Body of pancreas (tissue), 4 donors: ENCODE measurements around the gene RFTN1. TPM values are rescaled to one million over a fixed set of nuclear protein-coding genes. Genes with fewer than 3 reads are reported as not detected.

Experiments
- ATAC-seq: fragments of 150-250 bp; one replicate; pipeline ENCODE4 v1.9.1; 2016
- DNase-seq, 4 donors: peaks; one replicate each; pipeline ENCODE4 v3.0.0-alpha.2; 2019
- H3K27ac ChIP-seq, 4 donors: fragments of 200-600 bp; sonication (generic); 1 replicate in 3 of 4; 2 replicates in 1 of 4; pipeline versions ENCODE4 v1.5.1 to v1.6.1; 2016 to 2019; ENCODE audit warnings: mild to moderate bottlenecking in 1 of 4, mixed read lengths in 1 of 4, moderate library complexity in 1 of 4
- H3K27me3 ChIP-seq, 2 donors: fragments of 200-600 bp; sonication (generic); one replicate each; pipeline ENCODE4 v1.6.0; 2016; ENCODE audit warnings: mild to moderate bottlenecking in 1 of 2
- H3K36me3 ChIP-seq, 2 donors: fragments of 200-600 bp; sonication (generic); replicated peaks in 1 of 2; 2 replicates each; pipeline ENCODE4 v1.5.1; 2016; ENCODE audit warnings: low read depth in 2 of 2; ENCODE audit not compliant: insufficient read depth in 1 of 2
- H3K4me1 ChIP-seq: fragments of 200-600 bp; sonication (generic); one replicate; pipeline ENCODE4 v1.6.0; 2016
- H3K4me3 ChIP-seq, 2 donors: fragments of 200-600 bp; sonication (generic); 1 replicate in 1 of 2; 2 replicates in 1 of 2; pipeline ENCODE4 v1.5.1; 2016 to 2019
- H3K9me3 ChIP-seq, 3 donors: fragments of 200-600 bp; sonication (generic); 1 replicate in 2 of 3; 2 replicates in 1 of 3; pipeline ENCODE4 v1.5.1; 2016
- CTCF ChIP-seq, 7 experiments: fragments of 450-650 bp in 4 of 7; fragments of 200-600 bp in 3 of 7; sonication (generic) in 3 of 7; IDR thresholded peaks; one replicate each; pipeline ENCODE4 v1.5.1; 2016 to 2019; ENCODE audit warnings: antibody characterized with exemption in 7 of 7
- POLR2A ChIP-seq, 3 donors: fragments of 450-650 bp; IDR thresholded peaks; one replicate each; pipeline ENCODE4 v1.6.1; 2016; ENCODE audit warnings: antibody characterized with exemption in 3 of 3, mild to moderate bottlenecking in 2 of 3
- WGBS, 2 donors: methylation state at CpG; one replicate each; pipeline ENCODE4 v1.1.5; 2017; 5-methylcytosine and 5-hydroxymethylcytosine counted together
- intact Hi-C: fragments of 100-400 bp; cut with DNase I; formaldehyde crosslinking; loops from one replicate; pipeline ENCODE4 v1.15.1; 2023
- total RNA-seq, 2 donors: library from RNA; depleted of rRNA; stranded (reverse); fragments of >200 nt; gene quantifications; one replicate each; pipeline ENCODE4 v1.1.0, GENCODE V29; 2016

RFTN1 gene
- total RNA-seq, 2 donors from 2014 or later, result 6.5 to 28.0 TPM

- intact Hi-C loops, result no loop called here
- peaks cover 0 to 11% (median 0%) of the 10 kb centered on the region in 3 donors for H3K9me3 ChIP-seq
- no peaks in the 10 kb centered on the region for H3K36me3 ChIP-seq
- H3K27ac ChIP-seq, result no peak overlapping the region
- 69 to 70% methylated on average over 4 of the region's 4 CpGs for WGBS, 2 donors
- H3K27me3 ChIP-seq, result no peaks in the 10 kb centered on the region
- no peaks in the 10 kb centered on the region for H3K4me1 ChIP-seq
- no peak for ATAC-seq
- TF ChIP-seq CTCF (IDR thresholded peaks at IDR 0.05), result no peak
- TF ChIP-seq POLR2A (IDR thresholded peaks at IDR 0.05), result no peak
- DNase-seq, result no peak
- no peak overlapping the region for H3K4me3 ChIP-seq
Observed at GRCh38 chr3:16528581-16528993, 15.1 kb upstream of the RFTN1 start.

GRCh38 chr3:16528106-16528505 lies 14.6 kb upstream of the RFTN1 start:
- no peaks in the 10 kb centered on the region for H3K36me3 ChIP-seq
- H3K27ac ChIP-seq, result no peak overlapping the region
- intact Hi-C loops, result no loop called here
- no peak for DNase-seq
- H3K4me3 ChIP-seq, result no peak overlapping the region
- TF ChIP-seq POLR2A (IDR thresholded peaks at IDR 0.05) (no peak), CTCF (IDR thresholded peaks at IDR 0.05) (no peak)
- WGBS, 2 donors, result 80 to 89% methylated on average over 5 of the region's 5 CpGs
- peaks cover 0 to 11% (median 0%) of the 10 kb centered on the region in 3 donors for H3K9me3 ChIP-seq
- H3K4me1 ChIP-seq, result no peaks in the 10 kb centered on the region
- H3K27me3 ChIP-seq, result no peaks in the 10 kb centered on the region
- no peak for ATAC-seq

DNA sequence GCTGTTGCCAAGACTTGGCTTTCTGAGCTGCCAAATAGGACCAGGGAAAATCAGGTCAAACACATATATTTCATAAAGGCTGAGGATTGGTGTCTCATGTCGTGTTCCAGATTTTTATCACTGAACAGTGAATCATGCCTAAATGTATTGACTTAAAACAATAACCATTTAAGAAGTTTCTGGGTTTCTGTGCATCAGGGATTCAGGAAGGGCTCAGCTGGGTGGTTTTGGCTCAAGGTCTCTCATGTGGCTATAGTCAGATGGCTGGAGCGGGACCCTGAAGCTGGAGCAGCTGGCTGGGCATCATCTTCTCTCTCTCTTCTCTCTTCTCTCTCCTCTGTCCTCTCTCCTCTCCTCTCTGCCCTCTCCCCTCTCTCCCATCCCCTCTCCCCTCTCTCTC lies 10.7 kb upstream of the RFTN1 start:
- ATAC-seq, result no peak
- H3K36me3 ChIP-seq, result no peaks in the 10 kb centered on the region
- peaks cover 0 to 11% (median 0%) of the 10 kb centered on the region in 3 donors for H3K9me3 ChIP-seq
- intact Hi-C loops, result no loop called here
- TF ChIP-seq CTCF (IDR thresholded peaks at IDR 0.05) (no peak), POLR2A (IDR thresholded peaks at IDR 0.05) (no peak)
- H3K27me3 ChIP-seq, result no peaks in the 10 kb centered on the region
- 70 to 73% methylated on average over 2 of the region's 2 CpGs for WGBS, 2 donors
- no peak overlapping the region for H3K4me3 ChIP-seq
- no peak overlapping the region for H3K27ac ChIP-seq
- H3K4me1 ChIP-seq, result no peaks in the 10 kb centered on the region
- DNase-seq, result no peak

DNA sequence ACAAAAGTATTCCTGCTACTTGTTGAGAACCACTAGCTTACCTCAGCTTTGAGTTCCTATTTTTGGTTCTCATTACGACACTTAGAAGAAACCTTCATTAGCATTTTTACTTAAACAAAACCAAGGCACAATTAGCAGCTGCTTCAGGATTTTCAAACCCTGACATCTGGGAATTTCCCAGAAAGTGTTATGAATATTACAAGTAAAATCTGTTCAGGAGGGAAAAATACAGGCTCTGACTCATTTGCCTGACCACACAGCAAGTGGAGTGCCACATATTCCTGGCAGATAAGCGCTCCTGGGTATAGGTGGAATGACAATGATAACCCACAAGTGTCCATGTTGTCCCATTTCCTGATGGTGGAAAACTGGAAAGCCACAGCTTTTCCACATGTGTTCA lies 10.3 kb upstream of the RFTN1 start:
- TF ChIP-seq POLR2A (IDR thresholded peaks at IDR 0.05) (no peak), CTCF (IDR thresholded peaks at IDR 0.05) (no peak)
- 80 to 85% methylated on average over 2 of the region's 2 CpGs for WGBS, 2 donors
- no peak for DNase-seq
- Histone ChIP-seq H3K4me1 (no peaks in the 10 kb centered on the region), H3K27me3 (no peaks in the 10 kb centered on the region), H3K4me3 (no peak overlapping the region), H3K36me3 (no peaks in the 10 kb centered on the region), H3K9me3 (peaks cover 0 to 11% (median 0%) of the 10 kb centered on the region in 3 donors), H3K27ac (no peak overlapping the region)
- intact Hi-C loops, result no loop called here
- ATAC-seq, result no peak

DNA sequence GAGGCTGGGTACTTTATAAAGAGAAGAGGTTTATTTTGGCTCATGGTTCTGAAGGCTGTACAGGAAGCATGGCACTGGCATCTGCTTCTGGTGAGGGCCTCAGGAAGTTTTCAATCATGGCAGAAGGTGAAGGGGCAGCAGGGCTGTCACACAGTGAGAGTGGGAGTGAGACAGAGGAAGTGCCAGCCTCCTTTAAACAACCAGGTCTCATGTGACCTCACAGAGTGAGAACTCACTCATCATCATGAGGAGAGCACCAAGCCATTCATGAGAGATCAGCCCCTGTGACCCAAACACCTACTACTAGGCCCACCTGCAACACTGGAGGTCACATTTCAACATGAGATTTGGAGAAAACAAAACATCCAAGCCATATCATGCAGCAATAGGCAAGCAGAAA lies 9.3 kb upstream of the RFTN1 start:
- H3K9me3 ChIP-seq, result peaks cover 0 to 11% (median 0%) of the 10 kb centered on the region in 3 donors
- DNase-seq (no peak), ATAC-seq (no peak)
- H3K27ac ChIP-seq, result no peak overlapping the region
- no peak overlapping the region for H3K4me3 ChIP-seq
- no peaks in the 10 kb centered on the region for H3K36me3 ChIP-seq
- H3K4me1 ChIP-seq, result no peaks in the 10 kb centered on the region
- TF ChIP-seq CTCF (IDR thresholded peaks at IDR 0.05) (no peak), POLR2A (IDR thresholded peaks at IDR 0.05) (no peak)
- intact Hi-C loops, result no loop called here
- H3K27me3 ChIP-seq, result no peaks in the 10 kb centered on the region
